ENCODE results near the gene TNPO2. TPM values are rescaled to one million over a fixed set of nuclear protein-coding genes. Genes with fewer than 3 reads are reported as not detected.

TNPO2 gene
- total RNA-seq (2014; rRNA removed; shearing (Covaris generic)), result 43.9 and 63.1 TPM in 2 replicates

DNA sequence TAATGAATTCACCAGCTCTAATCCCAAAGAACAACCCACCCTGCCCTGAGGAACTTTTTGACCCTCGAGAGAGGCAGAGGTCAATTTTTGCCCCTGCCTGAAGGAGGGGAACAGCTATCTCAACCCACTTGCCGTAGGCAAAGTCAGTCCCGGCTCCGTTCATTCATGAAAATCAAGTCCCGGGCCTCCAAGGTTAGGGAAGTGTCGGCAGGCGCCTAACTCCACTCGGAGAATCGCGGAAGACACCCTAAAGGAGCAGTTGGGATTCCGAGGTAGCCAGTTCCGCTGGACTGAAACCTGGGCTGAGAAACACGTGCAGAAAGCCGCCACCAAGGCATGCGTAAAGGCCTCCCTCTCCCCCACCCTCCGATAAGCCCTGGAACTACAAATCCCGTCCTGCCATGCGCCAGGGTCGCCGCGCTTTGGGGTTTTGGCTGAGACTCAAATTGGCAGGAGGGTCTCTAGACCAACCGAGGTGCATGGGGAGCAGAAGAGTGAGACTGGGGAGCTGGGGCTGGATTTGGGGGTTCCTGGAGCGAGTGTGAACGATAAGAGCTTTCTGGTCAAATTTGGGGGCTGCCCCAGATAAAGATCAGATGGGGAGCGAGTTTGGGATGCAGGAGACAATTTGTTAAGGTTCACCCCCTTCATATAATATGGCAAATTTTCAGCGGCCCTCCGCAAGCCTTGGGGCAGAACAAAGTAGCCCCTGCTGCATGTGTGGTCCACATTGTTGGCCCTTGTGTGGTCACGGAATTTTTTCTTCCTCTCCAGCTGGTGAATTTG is at the start of gene TNPO2:
TNPO2 (minus strand) TSS at position 292 of the 786 bp plus-strand sequence. CDS start 2,955 bp downstream, outside the sequence.
- in situ Hi-C loops (cut with HindIII; ENCODE audit: low sequenced_read_pairs), result no loop called here
- peak; percentile 83 for DNase-seq (ENCODE audit: low spot score)

DNA sequence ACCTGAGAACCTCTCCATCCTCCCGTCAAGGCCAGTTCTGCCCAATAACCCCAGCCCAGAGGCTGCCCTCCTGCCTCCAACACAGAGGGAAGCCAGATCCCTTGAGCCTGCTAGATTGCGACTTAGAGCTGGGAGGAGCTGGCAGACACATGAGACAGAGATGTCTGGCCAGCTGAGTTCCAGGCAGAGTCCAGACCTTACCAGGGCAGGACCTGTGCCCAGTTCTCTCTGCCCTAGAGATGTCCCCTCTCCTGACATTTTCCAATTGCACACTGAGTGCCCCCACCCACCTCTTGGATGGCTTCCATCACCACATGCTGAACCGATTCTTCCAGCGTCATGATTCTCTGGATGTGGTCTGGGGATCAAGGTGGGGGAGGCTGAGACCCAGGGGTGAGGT is 48.6 kb upstream of the TNPO2 start:
- in situ Hi-C loops (cut with HindIII; ENCODE audit: low sequenced_read_pairs), result no loop called here
- no peak for DNase-seq (ENCODE audit: low spot score)

- in situ Hi-C loops (cut with HindIII; ENCODE audit: low sequenced_read_pairs), result no loop called here
These were observed 47.2 kb upstream of the TNPO2 start for GRCh38 chr19:12770922-12771321.

GRCh38 chr19:12769689-12770088 is 46.0 kb upstream of the TNPO2 start:
- no peak for DNase-seq (ENCODE audit: low spot score)
- in situ Hi-C loops (cut with HindIII; ENCODE audit: low sequenced_read_pairs), result no loop called here

More at GRCh38 chr19:12770922-12771321, 47.2 kb upstream of the TNPO2 start:
- no peak for DNase-seq (ENCODE audit: low spot score)

DNA sequence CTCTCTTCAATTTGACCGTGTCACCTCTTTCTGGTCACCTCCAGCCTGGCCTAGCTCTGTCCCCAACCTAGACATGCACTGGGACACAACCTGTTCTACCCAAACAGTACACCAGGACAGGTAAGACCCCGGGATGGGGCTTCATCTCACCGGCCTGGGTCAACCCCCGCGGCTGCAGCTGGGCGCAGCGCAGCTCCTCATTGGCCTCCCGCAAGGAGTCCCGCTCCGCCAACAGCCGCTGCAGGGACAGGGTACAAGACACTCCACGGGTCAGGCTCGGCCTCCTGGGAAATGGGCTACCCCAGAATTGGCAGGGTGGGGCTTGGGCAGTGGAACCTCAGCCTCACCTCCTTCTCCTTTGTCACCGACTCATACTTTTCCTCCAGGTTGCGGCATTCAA is 43.9 kb upstream of the TNPO2 start:
- no peak for DNase-seq (ENCODE audit: low spot score)
- in situ Hi-C loops (cut with HindIII; ENCODE audit: low sequenced_read_pairs), result no loop called here

DNA sequence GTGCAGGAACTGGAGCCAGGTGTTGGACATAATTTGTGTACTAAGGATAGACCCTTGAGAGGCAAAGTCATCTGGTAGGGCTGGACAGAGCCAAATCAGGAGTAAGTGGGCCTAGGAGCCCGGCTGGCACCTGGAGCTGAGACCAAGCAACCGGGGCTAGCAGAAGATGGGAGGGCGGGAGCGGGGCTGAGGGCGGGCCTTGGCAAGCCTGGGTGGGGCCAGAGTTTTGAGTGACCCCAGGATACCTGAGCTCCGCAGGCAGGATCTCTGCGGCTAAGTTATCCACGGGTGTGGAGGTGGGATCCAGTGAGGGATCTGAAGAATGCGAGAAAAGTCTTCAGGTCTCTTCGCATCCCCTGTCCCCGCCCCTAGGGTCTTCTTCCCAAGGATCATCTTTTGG is 43.4 kb upstream of the TNPO2 start:
- in situ Hi-C loops (cut with HindIII; ENCODE audit: low sequenced_read_pairs), result no loop called here
- no peak for DNase-seq (ENCODE audit: low spot score)

DNA sequence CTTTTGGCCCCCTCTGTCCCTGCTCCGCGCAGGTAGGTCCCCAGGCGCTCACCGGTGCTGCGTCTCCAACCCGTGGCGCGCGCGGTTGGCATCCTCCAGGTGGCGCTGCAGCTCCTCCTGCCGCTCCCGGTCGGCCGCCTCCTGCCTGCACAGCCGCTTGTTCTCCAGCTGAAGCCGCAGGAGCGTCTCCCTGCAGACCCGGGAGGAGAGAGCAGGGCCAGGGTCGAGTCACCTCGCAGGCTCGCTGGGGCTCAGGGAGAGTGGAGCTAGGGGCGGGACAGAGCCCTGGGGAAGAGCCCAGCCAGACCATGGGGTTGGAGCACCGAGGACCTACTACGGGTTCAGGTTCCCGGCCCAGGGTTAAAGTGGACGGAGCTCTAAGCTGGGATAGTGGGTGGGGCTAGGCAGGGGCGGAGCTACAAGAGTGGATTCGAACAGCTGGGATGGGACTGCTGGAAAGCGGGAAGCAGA is 42.4 kb upstream of the TNPO2 start:
- in situ Hi-C loops (cut with HindIII; ENCODE audit: low sequenced_read_pairs), result no loop called here

GRCh38 chr19:12764698-12765097 is 41.0 kb upstream of the TNPO2 start:
- DNase-seq (ENCODE audit: low spot score), result no peak
- in situ Hi-C loops (cut with HindIII; ENCODE audit: low sequenced_read_pairs), result no loop called here

More for the DNA sequence above, 42.4 kb upstream of the TNPO2 start:
- peak; percentile 56 for DNase-seq (ENCODE audit: low spot score)

- in situ Hi-C loops (cut with HindIII; ENCODE audit: low sequenced_read_pairs), result no loop called here
- DNase-seq (ENCODE audit: low spot score), result no peak
These were observed 39.4 kb upstream of the TNPO2 start for GRCh38 chr19:12763100-12763499.

DNA sequence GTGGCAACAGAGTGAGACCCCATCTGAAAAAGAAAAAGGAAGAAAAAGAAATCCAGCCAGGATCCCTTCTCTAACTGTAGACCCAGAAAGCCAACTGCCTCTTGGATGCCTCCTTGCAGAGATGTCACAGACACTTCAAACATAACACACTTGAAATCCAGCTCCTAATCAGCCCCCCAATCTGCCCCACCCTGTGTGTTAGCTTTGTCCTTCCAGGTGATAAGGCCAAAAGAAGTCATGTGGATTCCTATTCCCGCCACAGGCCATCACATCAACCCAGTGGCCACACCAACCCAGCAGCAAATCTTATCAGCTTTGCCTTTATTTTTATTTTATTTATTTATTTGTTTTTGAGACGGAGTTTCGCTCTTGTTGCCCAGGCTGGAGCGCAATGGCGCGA is 36.0 kb upstream of the TNPO2 start:
- in situ Hi-C loops (cut with HindIII; ENCODE audit: low sequenced_read_pairs), result no loop called here
- DNase-seq (ENCODE audit: low spot score), result no peak

GRCh38 chr19:12757544-12758274 is 34.0 kb upstream of the TNPO2 start:
- peak; percentile 29 for DNase-seq (ENCODE audit: low spot score)
- in situ Hi-C loops (cut with HindIII; ENCODE audit: low sequenced_read_pairs), result no loop called here

GRCh38 chr19:12756150-12756883 is 32.6 kb upstream of the TNPO2 start:
- in situ Hi-C loops (cut with HindIII; ENCODE audit: low sequenced_read_pairs), result no loop called here
- DNase-seq (ENCODE audit: low spot score), result no peak

- in situ Hi-C loops (cut with HindIII; ENCODE audit: low sequenced_read_pairs), result no loop called here
- DNase-seq (ENCODE audit: low spot score), result no peak
These were observed 30.9 kb upstream of the TNPO2 start for GRCh38 chr19:12754465-12755196.

- DNase-seq (ENCODE audit: low spot score), result no peak
- in situ Hi-C loops (cut with HindIII; ENCODE audit: low sequenced_read_pairs), result no loop called here
These were observed 28.5 kb upstream of the TNPO2 start for GRCh38 chr19:12752056-12752781.

- in situ Hi-C loops (cut with HindIII; ENCODE audit: low sequenced_read_pairs), result no loop called here
- no peak for DNase-seq (ENCODE audit: low spot score)
These were observed 27.9 kb upstream of the TNPO2 start, which contains the start of gene BEST2 for GRCh38 chr19:12751635-12752034. Gene BEST2 (plus strand): TSS chr19:12751791. CDS start chr19:12752593, 802 bp downstream.

- in situ Hi-C loops (cut with HindIII; ENCODE audit: low sequenced_read_pairs), result no loop called here
- no peak for DNase-seq (ENCODE audit: low spot score)
These were observed 27.1 kb upstream of the TNPO2 start for GRCh38 chr19:12750851-12751250.

DNA sequence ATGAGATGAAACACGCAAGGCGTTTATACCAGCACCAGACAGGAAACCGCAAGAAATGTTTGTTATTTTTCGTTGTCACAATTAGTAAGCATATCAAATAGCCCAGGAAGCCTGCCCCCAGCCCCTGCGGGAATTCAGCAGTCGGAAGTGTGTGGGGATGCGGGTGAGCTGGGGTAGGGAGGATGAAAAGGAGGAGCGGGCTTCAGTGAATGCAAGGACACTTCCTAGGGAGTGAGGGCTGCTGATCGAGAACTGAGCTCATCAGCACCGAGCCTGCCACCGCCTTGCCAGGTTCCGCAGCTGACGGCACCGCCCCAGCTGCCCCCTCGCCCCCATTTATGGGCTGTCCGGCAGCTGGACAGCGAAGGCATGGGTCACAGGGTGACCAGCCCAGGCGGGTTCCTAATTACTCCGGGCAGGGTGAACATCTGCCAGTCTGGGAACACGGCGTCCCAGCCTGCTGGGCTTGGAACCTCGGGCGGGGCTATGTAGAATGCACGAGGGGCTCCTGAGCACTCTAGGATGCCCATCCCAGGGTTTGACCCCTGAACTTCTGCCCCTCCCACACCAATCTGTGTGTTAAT is 26.3 kb upstream of the TNPO2 start:
- in situ Hi-C loops (cut with HindIII; ENCODE audit: low sequenced_read_pairs), result no loop called here
- DNase-seq (ENCODE audit: low spot score), result no peak

DNA sequence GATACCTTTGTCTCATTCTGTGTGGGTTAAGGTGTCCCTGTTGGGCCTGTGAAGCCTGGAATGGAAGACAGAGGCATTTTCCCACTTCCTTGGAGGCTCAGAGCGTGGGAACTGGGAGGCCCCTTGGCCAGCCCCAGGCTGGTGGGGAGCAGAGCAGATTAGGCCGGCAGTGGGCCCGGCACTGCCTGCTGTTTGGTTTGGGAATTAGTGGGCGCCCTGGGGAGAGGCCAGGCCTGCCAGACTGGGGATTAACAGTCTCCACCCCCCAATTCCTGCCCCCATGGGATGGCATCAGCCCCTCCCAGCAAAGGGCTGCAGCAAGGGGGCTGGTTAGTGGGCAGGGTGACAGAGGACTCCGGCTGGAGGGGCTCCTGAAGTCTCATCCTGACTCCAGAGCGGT is 24.8 kb upstream of the TNPO2 start:
- DNase-seq (ENCODE audit: low spot score), result no peak
- in situ Hi-C loops (cut with HindIII; ENCODE audit: low sequenced_read_pairs), result no loop called here
